Umbilical cord (tissue), 2 donors: ENCODE data around the gene APOLD1. TPM values are rescaled to one million over a fixed set of nuclear protein-coding genes. Genes with fewer than 3 reads are reported as not detected.
"Not testable (repeated sequence)": the region's sequence is repeated elsewhere in the genome, so short reads cannot be mapped to it uniquely, and the experiment has no call there.

Experiments
- DNase-seq: peaks from one replicate; pipeline ENCODE4 v3.0.0-alpha.2; 2015; ENCODE audit warnings: low spot score
- total RNA-seq: library from RNA; depleted of rRNA; stranded (reverse); fragments of >200 nt; gene quantifications from one replicate; pipeline ENCODE4 v1.2.3, GENCODE V29; 2014; ENCODE audit warnings: low replicate concordance; ENCODE audit not compliant: insufficient read depth

Gene APOLD1
- total RNA-seq, 1 donor from 2014 or later = 14.0 TPM

DNA sequence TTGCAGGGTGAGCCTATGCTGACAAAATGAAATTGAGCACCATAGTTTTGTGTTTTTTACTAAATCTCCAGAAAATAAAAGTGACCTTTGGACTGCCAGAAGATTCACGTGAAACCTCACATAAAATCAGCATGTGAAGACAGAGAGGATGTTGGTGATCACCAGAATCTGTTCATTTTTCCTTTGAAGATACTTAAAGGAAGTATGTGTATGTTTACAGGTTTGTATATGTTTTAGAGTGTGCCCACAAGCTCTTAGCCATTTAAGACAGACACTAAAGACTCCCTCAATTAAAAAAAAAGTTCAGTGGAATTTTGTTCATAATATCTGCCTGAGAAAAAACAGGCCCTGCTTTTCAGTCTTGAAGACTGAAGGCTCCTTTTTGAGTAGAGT lies 53.5 kb downstream of the APOLD1 start:
- DNase-seq = no peak

DNA sequence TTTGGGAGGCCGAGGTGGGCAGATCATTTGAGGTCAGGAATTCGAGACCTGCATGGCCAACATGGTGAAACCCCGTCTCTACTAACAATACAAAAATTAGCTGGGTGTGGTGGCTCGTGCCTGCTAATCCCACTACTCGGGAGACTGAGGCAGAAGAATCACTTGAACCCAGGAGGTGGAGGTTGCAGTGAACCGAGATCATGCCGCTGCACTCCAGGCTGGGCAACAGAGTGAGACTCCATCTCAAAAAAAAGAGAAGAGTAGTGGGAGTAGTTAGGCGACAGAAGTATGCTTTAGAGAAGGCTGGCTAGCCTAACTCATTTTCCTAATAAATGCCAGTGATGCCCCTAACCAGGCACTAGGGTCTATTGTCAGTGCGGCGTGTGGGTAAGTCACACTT lies 54.0 kb downstream of the APOLD1 start:
- DNase-seq = not testable (repeated sequence)

DNA sequence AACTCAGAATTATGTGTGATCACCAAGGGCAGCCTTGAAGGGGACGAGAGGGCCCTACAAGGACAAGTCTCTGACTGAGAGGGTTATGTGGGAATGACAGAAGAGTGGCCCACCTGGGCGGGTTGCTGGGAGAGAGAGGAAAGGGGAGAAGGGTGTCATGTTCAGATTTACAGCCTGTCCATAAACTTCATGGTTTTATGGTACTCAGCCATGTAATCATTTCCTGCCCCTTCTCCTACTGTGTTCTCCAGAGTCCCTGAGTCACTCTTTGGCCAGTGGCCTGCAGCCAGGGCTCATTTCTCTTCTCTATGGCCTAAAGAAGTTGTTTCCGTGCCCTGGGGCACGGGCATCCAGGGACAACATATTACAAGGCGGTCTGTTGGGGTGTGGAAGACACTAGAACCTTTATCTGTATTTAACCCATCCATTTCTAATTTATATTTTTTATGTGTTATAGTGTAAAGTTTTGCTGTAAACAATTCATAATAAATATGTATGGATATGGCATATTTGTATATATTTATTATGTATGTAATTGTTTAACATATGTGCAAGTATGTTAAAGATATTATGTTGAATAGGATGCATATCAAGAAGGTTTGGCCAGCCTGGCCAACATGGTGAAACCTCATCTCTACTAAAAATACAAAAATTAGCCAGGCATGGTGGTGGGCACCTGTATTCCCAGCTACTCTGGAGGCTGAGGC lies 54.6 kb downstream of the APOLD1 start:
- DNase-seq = no peak

DNA sequence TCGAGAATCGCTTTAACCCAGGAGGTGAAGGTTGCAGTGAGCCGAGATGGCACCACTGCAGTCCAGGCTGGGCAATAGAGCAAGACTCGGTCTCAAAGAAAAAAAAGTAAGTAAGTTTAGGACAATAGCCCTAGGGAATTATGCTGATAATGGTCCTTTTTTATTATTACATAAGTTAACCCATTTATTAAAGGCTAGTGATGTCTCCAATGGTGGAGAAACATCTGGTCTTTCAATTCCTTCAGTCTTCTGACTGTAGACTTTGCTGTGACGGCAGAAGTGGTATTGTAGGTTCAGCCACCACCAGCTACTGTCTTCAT lies 55.1 kb downstream of the APOLD1 start:
- no peak for DNase-seq

Other genes with a start within 250 kb of the APOLD1 start
- gene DUSP16, start 222.8 kb upstream of the APOLD1 start, total RNA-seq = 13.2 TPM
- gene CREBL2, start 173.8 kb upstream of the APOLD1 start, total RNA-seq = 19.3 TPM
- gene GPR19, start 89.5 kb upstream of the APOLD1 start, total RNA-seq = 1.4 TPM
- 67.7 TPM for gene CDKN1B, start 68.3 kb upstream of the APOLD1 start, total RNA-seq
- 54.9 TPM for gene DDX47, start 27.7 kb downstream of the APOLD1 start, total RNA-seq
- 42.1 TPM for gene GPRC5A, start 105.9 kb downstream of the APOLD1 start, total RNA-seq
- not detected for gene GPRC5D, start 166.5 kb downstream of the APOLD1 start, total RNA-seq
- 10.4 TPM for gene HEBP1, start 214.6 kb downstream of the APOLD1 start, total RNA-seq